ENCODE measurements around the gene POLD3. TPM values are rescaled to one million over a fixed set of nuclear protein-coding genes. Genes with fewer than 3 reads are reported as not detected.

POLD3 gene
- total and polyA plus RNA-seq, 2 of the 8 experiments (the other 6 are each of a cell fraction or from before 2014, with no cell fraction given), result 18.1 to 29.3 TPM

DNA sequence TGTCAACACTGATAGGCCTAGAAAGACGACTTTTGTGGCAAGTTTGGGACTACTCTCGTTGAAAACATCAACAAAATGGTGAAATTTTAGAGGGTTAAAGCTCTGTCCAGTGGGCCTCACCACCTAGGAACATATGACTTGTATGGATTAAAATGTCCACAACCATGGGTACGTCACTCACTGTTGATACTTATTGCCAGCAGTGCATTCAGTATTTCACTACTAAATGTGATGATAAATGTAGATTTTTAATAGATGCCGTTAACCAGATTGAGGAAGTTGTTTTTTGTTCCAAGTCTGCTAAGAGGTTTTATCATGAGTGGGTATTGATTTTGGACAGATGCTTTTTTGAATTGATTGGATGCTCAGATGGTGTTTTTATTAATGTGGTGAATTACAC is 33.7 kb downstream of the POLD3 start:
- Histone ChIP-seq H2BK5ac (ENCODE audit: low read depth, low read length) (no peak overlapping the region), H2BK15ac (ENCODE audit: low read length) (no peak overlapping the region), H4K5ac (ENCODE audit: insufficient read length, low read depth, low read length) (no peak overlapping the region), H3K4ac (replicated peaks; ENCODE audit: insufficient read length, low read depth, low read length) (no peak overlapping the region), H3K4me2 (ENCODE audit: insufficient read depth in 1 of 2, low read depth in 2 of 2, low read length in 2 of 2) (no peak overlapping the region), H2BK120ac (replicated peaks; ENCODE audit: low read depth, low read length) (no peak overlapping the region), H2BK12ac (ENCODE audit: low read depth, low read length) (no peak overlapping the region), H3K4me3 (ENCODE audit: extremely low read depth in 1 of 4, insufficient read depth in 2 of 4, low read depth in 3 of 4, low read length in 4 of 4) (no peak overlapping the region), H3K9me3 (ENCODE audit: insufficient read depth in 2 of 2, low read depth in 1 of 2, low read length in 1 of 2) (no peaks in the 10 kb centered on the region), H2AK5ac (ENCODE audit: low read depth, low read length) (no peak overlapping the region), H4K8ac (ENCODE audit: extremely low read depth, insufficient read depth, low read length) (no peak overlapping the region), H3K79me1 (ENCODE audit: low read depth, low read length) (no peaks in the 10 kb centered on the region), H2AFZ (ENCODE audit: low read length) (no peak overlapping the region), H3K56ac (replicated peaks; ENCODE audit: insufficient read length, low read depth, low read length) (no peak overlapping the region), H4K91ac (replicated peaks; ENCODE audit: insufficient read length, low read length) (no peak overlapping the region), H3K14ac (ENCODE audit: insufficient read length) (no peak overlapping the region), H3K4me1 (replicated peaks in 1 of 4; ENCODE audit: control insufficient read depth in 3 of 4, insufficient read depth in 4 of 4, low read length in 3 of 4) (no peaks in the 10 kb centered on the region), H2BK20ac (ENCODE audit: low read length) (no peak overlapping the region), H3K27me3 (replicated peaks in 1 of 4; ENCODE audit: control insufficient read depth in 3 of 4, extremely low read depth in 1 of 4, insufficient read depth in 3 of 4, low read length in 3 of 4) (no peaks in the 10 kb centered on the region), H3K9ac (replicated peaks in 1 of 4; ENCODE audit: extremely low read depth in 1 of 4, low read depth in 3 of 4, low read length in 3 of 4) (no peak overlapping the region), H3K27ac (ENCODE audit: low read depth, low read length) (no peak overlapping the region), H3K23me2 (ENCODE audit: low read depth, low read length) (no peaks in the 10 kb centered on the region), H3K18ac (ENCODE audit: extremely low read depth, low read length) (no peak overlapping the region), H3K23ac (ENCODE audit: insufficient read length) (no peak overlapping the region), H3K36me3 (ENCODE audit: control insufficient read depth in 2 of 4, insufficient read depth in 4 of 4, low read length in 3 of 4) (peaks cover 0 to 19% (median 6%) of the 10 kb centered on the region in 4 experiments; a peak in 4 of 8 replicates), H4K20me1 (replicated peaks in 1 of 2; ENCODE audit: control insufficient read depth in 1 of 2, insufficient read depth in 2 of 2, low read length in 2 of 2) (no peaks in the 10 kb centered on the region), H3K79me2 (ENCODE audit: control insufficient read depth in 1 of 2, insufficient read depth in 2 of 2, low read length in 2 of 2) (no peaks in the 10 kb centered on the region)
- POLR2A ChIA-PET (ENCODE audit: partially characterized antibody), result no interaction called here
- CTCF ChIA-PET (ENCODE audit: partially characterized antibody), result interaction anchor here (0.7 to 1.3 kb wide), 3 partner anchors 9 to 80 kb away, joined by 3 to 4 read pairs (median 3); no protein-coding TSS in a partner anchor
- 93% methylated on average over 4 of the region's 4 CpGs; no CpG with 5 or more reads in 1 of the 2 experiments for WGBS, 2 experiments (ENCODE audit: extremely low coverage in 1 of 2, insufficient coverage in 1 of 2, insufficient read length in 1 of 2, insufficient replicate concordance in 2 of 2, low coverage in 1 of 2, low lambda C conversion rate in 2 of 2, missing lambda C conversion rate in 1 of 2)
- DNase-seq (ENCODE audit: low read depth in 1 of 2, low spot score in 2 of 2), result no peak
- FAIRE-seq, result no peak
- TF ChIP-seq JUN (IDR thresholded peaks at IDR 0.05; ENCODE audit: low read depth, low read length) (no peak), SP1 (IDR thresholded peaks at IDR 0.05; ENCODE audit: low read depth, low read length) (no peak), POLR2AphosphoS5 (IDR thresholded peaks at IDR 0.05; ENCODE audit: low read depth, low read length) (no peak), RXRA (IDR thresholded peaks at IDR 0.05; ENCODE audit: insufficient read depth, low read depth, low read length) (no peak), KDM4A (IDR thresholded peaks at IDR 0.05; ENCODE audit: low read depth, low read length, severe bottlenecking) (no peak), SIN3A (conservative IDR thresholded peaks at IDR 0.05 in 1 of 2, IDR thresholded peaks at IDR 0.05 in 1 of 2; ENCODE audit: low read depth in 1 of 2, low read length in 2 of 2) (no peak), CREB1 (IDR thresholded peaks at IDR 0.05) (no peak), TEAD4 (IDR thresholded peaks at IDR 0.05; ENCODE audit: low read depth, low read length) (no peak)
- TF ChIP-seq, protein P1, sequence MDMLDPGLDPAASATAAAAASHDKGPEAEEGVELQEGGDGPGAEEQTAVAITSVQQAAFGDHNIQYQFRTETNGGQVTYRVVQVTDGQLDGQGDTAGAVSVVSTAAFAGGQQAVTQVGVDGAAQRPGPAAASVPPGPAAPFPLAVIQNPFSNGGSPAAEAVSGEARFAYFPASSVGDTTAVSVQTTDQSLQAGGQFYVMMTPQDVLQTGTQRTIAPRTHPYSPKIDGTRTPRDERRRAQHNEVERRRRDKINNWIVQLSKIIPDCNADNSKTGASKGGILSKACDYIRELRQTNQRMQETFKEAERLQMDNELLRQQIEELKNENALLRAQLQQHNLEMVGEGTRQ (IDR thresholded peaks at IDR 0.05; ENCODE audit: low read length), result no peak
- TF ChIP-seq, protein P2, sequence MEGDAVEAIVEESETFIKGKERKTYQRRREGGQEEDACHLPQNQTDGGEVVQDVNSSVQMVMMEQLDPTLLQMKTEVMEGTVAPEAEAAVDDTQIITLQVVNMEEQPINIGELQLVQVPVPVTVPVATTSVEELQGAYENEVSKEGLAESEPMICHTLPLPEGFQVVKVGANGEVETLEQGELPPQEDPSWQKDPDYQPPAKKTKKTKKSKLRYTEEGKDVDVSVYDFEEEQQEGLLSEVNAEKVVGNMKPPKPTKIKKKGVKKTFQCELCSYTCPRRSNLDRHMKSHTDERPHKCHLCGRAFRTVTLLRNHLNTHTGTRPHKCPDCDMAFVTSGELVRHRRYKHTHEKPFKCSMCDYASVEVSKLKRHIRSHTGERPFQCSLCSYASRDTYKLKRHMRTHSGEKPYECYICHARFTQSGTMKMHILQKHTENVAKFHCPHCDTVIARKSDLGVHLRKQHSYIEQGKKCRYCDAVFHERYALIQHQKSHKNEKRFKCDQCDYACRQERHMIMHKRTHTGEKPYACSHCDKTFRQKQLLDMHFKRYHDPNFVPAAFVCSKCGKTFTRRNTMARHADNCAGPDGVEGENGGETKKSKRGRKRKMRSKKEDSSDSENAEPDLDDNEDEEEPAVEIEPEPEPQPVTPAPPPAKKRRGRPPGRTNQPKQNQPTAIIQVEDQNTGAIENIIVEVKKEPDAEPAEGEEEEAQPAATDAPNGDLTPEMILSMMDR (IDR thresholded peaks at IDR 0.05; ENCODE audit: control extremely low read depth in 1 of 3, insufficient read depth in 1 of 3, low read depth in 1 of 3, low read length in 3 of 3), result no peak
